ENCODE results near the gene FBXW9.
A peak's percentile ranks its signal among the peaks of the same experiment; 100 is the strongest.

Gene FBXW9

GRCh38 chr19:12669270-12670158 is 26.9 kb downstream of the FBXW9 start (continued):
- TF ChIP-seq ZNF518A (tag by site-specific recombination; conservative IDR thresholded peaks at IDR 0.05; ENCODE audit: low read depth) (peak; percentile 99), ZSCAN30 (tag by site-specific recombination; IDR thresholded peaks at IDR 0.05) (0 out of 2 replicates have a peak, but pooled peaks have one; percentile 26), YY1 (tag by site-specific recombination; IDR thresholded peaks at IDR 0.05) (peak; percentile 82)

GRCh38 chr19:12668932-12669269 is 27.5 kb downstream of the FBXW9 start:
- no peaks in the 10 kb centered on the region for H3K4me1 ChIP-seq (ENCODE audit: control insufficient read depth, insufficient read depth, low read length)
- TF ChIP-seq ZBTB26 (tag by site-specific recombination; optimal IDR thresholded peaks at IDR 0.05) (peak; percentile 19), ZNF658 (tag by site-specific recombination; IDR thresholded peaks at IDR 0.05) (no peak), ZBTB20 (tag by site-specific recombination; IDR thresholded peaks at IDR 0.05) (peak; percentile 14; the same call in 1 of the 2 replicates), ZNF335 (tag by site-specific recombination; conservative IDR thresholded peaks at IDR 0.05) (peak; percentile 97), ZNF488 (tag by site-specific recombination; IDR thresholded peaks at IDR 0.05) (no peak), ZNF362 (tag by site-specific recombination; IDR thresholded peaks at IDR 0.05) (no peak), GLI4 (tag by site-specific recombination; IDR thresholded peaks at IDR 0.05) (no peak), PATZ1 (tag by site-specific recombination; IDR thresholded peaks at IDR 0.05) (0 out of 2 replicates have a peak, but pooled peaks have one; percentile 27), BCL11A (tag by site-specific recombination; IDR thresholded peaks at IDR 0.05; ENCODE audit: low read depth) (no peak), SP2 (tag by site-specific recombination; IDR thresholded peaks at IDR 0.05) (peak; percentile 62; the same call in 1 of the 2 replicates), KLF16 (tag by site-specific recombination; IDR thresholded peaks at IDR 0.05) (no peak), ZNF623 (tag by site-specific recombination; IDR thresholded peaks at IDR 0.05) (no peak)

More at GRCh38 chr19:12668932-12669269, 27.5 kb downstream of the FBXW9 start:
- CTCF ChIA-PET, result interaction anchor here (0.6 to 1.5 kb wide), 2 partner anchors 11 to 125 kb away, joined by 5 to 6 read pairs; no protein-coding TSS in a partner anchor
- peaks cover 13 to 55% of the 10 kb centered on the region in 2 experiments; a peak in 2 of 3 replicates for H3K36me3 ChIP-seq (ENCODE audit: control insufficient read depth in 2 of 2, insufficient read depth in 1 of 2, low read length in 2 of 2)
- peak overlapping the region; percentile 80 for H3K27ac ChIP-seq (ENCODE audit: extremely low read depth, low read depth, low read length)
- H3K4me3 ChIP-seq (ENCODE audit: low read depth, low read length), result peak overlapping the region; percentile 85
- H3K9me3 ChIP-seq (ENCODE audit: control insufficient read depth, insufficient read depth, low read depth, low read length), result no peaks in the 10 kb centered on the region
- POLR2A ChIA-PET, result interaction anchor here (1.0 to 1.8 kb wide), 5 partner anchors 10 to 58 kb away, joined by 3 to 7 read pairs (median 5); partner anchors contain the start of genes DHPS, ZNF490 and ZNF791
